Ramos (cell line): ENCODE data around the gene TMEM44.
"Not testable (repeated sequence)": the region's sequence is repeated elsewhere in the genome, so short reads cannot be mapped to it uniquely, and the experiment has no call there.

Experiments
- in situ Hi-C: fragments of 300-500 bp; cut with MboI; formaldehyde crosslinking; loops from one replicate; pipeline ENCODE4 v1.14.3; 2022; ENCODE audit warnings: low sequenced_read_pairs; ENCODE audit not compliant: unreplicated experiment

Gene TMEM44

GRCh38 chr3:194617143-194617671, 16.0 kb downstream of the TMEM44 start:
- in situ Hi-C loops: no loop called here

- in situ Hi-C loops: no loop called here
Measured at GRCh38 chr3:194615226-194615625, 18.0 kb downstream of the TMEM44 start.

GRCh38 chr3:194612221-194612620, 21.0 kb downstream of the TMEM44 start:
- in situ Hi-C loops: no loop called here

- in situ Hi-C loops: no loop called here
Measured at GRCh38 chr3:194610689-194611088, 22.5 kb downstream of the TMEM44 start.

- in situ Hi-C loops: no loop called here
Measured at GRCh38 chr3:194609601-194610000, 23.6 kb downstream of the TMEM44 start.

GRCh38 chr3:194608981-194609380, 24.2 kb downstream of the TMEM44 start:
- in situ Hi-C loops: no loop called here

GRCh38 chr3:194607592-194608389, 25.4 kb downstream of the TMEM44 start:
- in situ Hi-C loops: no loop called here

GRCh38 chr3:194606941-194607340, 26.3 kb downstream of the TMEM44 start:
- in situ Hi-C loops: no loop called here

GRCh38 chr3:194606163-194606562, 27.1 kb downstream of the TMEM44 start:
- in situ Hi-C loops: no loop called here

- in situ Hi-C loops: not testable (repeated sequence)
Measured at GRCh38 chr3:194605314-194605713, 27.9 kb downstream of the TMEM44 start.

GRCh38 chr3:194604837-194605236, 28.4 kb downstream of the TMEM44 start:
- in situ Hi-C loops: no loop called here

GRCh38 chr3:194604126-194604525, 29.1 kb downstream of the TMEM44 start:
- in situ Hi-C loops: no loop called here

GRCh38 chr3:194602669-194603171, 30.5 kb downstream of the TMEM44 start:
- in situ Hi-C loops: no loop called here

- in situ Hi-C loops: loop anchor here (10.0 kb wide), 1 partner anchor 264 kb away; no protein-coding TSS in a partner anchor
Measured at GRCh38 chr3:194598771-194599557, 34.3 kb downstream of the TMEM44 start.

GRCh38 chr3:194596906-194597305, 36.3 kb downstream of the TMEM44 start:
- in situ Hi-C loops: loop anchor here (10.0 kb wide), 1 partner anchor 262 kb away; no protein-coding TSS in a partner anchor

GRCh38 chr3:194592798-194593752, 40.1 kb downstream of the TMEM44 start:
- in situ Hi-C loops: loop anchor here (10.0 kb wide), 1 partner anchor 258 kb away; no protein-coding TSS in a partner anchor

GRCh38 chr3:194588741-194589140, 44.5 kb downstream of the TMEM44 start:
- in situ Hi-C loops: loop anchor here (5.0 kb wide), 1 partner anchor 106 kb away; no protein-coding TSS in a partner anchor

- in situ Hi-C loops: loop anchor here (5.0 kb wide), 1 partner anchor 106 kb away; no protein-coding TSS in a partner anchor
Measured at GRCh38 chr3:194588236-194588635, 45.0 kb downstream of the TMEM44 start.

GRCh38 chr3:194587438-194587931, 45.7 kb downstream of the TMEM44 start:
- in situ Hi-C loops: loop anchor here (5.0 kb wide), 1 partner anchor 105 kb away; no protein-coding TSS in a partner anchor
